Stimulated activated CD4-positive, alpha-beta T cell treated with anti-CD3 and anti-CD28 coated beads, Interleukin-12 subunit alpha, Interleukin-12 subunit beta, amount 100 ng/mL, for 48 hours (primary cell): ENCODE measurements around the gene GSK3A.
A peak's percentile ranks its signal among the peaks of the same experiment; 100 is the strongest.

ENCODE experiments used
- DNase-seq, 3 donors: peaks; one replicate each; pipeline ENCODE4 v3.0.0-alpha.2; 2020; ENCODE audit warnings: low read depth in 2 of 3, low spot score in 1 of 3

The GSK3A gene

DNA sequence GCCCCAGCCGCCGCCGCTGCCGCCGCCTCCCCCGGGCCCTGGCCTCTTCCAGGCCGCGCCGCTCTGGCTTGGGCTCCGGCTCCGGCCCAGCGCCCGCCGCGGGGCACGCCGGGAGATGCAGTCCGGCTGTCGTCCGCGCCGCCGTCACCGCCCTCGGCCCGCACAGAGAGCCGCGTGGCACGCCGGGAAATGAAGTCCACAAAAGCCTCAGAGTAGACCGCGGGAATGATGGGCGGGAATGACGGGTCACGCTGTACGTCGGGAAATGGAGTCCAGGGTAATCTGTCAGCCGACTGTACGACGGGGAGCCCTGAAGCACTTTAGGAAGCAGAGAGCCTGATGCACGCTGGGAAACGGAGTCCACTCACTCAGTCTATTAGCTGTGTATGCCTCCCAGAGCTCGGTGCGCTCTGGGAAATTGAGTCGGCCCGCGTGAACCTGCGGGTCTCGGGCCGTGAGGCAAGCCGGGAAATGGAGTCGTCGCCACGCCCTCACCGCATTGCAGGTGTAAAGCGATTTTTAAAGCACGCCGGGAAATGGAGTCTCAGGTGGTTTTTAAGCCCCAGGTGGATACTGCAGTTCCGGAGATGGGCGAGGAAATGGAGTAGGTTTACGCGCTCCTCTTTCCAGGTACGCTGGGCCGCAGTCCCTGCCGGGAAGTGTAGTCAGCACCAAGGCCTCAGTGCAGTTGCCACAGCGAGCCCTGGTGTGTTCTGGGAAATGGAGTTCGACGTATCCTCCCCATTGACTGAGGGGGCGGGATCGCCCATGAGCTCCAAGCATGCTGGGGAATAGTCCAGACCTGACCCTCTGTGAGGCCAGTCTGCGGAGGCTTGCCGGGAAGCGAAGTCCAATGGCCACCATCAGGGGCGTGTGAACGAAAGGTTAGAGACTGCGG, at the start of gene GSK3A:
GSK3A (minus strand) TSS at position 91 of the 898 bp plus-strand sequence. CDS start 137 bp downstream, outside the sequence.
- DNase-seq: peak; percentile 87 to 93 (median 93)

DNA sequence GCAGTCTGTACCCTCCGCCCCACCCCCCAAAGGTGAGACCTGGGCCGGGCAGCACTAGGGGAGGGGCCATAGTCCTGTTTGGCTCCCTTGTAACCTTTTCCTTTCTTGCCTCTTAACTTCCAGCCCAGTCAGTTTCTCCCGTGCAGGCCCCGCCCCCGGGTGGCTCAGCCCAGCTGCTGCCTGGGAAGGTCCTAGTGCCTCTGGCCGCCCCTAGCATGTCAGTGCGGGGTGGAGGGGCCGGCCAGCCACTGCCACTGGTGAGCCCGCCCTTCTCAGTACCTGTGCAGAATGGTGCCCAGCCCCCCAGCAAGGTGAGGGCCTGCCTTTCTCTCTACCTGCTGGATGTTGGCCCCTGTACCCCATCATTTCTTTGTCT, 49.0 kb upstream of the GSK3A start:
- no peak for DNase-seq

DNA sequence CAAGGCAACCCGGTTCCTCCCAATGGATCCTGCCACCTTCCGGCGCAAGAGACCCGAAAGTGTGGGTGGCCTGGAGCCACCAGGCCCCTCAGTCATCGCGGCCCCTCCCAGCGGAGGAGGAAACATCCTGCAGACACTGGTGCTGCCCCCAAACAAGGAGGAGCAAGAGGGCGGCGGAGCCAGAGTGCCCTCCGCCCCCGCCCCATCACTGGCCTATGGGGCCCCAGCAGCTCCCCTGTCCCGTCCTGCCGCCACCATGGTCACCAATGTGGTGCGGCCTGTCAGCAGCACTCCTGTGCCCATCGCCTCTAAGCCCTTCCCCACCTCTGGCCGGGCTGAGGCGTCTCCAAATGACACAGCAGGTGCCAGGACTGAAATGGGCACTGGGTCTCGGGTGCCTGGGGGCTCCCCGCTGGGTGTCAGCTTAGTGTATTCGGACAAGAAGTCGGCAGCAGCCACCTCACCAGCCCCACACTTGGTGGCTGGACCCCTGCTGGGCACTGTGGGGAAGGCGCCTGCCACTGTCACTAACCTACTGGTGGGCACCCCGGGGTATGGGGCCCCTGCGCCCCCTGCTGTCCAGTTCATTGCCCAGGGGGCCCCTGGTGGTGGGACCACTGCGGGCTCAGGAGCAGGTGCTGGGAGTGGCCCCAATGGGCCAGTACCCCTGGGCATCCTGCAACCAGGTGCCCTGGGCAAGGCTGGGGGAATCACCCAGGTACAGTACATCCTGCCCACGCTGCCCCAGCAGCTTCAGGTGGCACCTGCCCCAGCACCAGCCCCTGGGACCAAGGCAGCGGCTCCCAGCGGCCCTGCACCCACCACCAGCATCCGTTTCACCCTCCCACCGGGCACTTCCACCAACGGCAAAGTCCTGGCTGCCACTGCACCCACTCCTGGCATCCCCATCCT, 48.4 kb upstream of the GSK3A start:
- DNase-seq: no peak

DNA sequence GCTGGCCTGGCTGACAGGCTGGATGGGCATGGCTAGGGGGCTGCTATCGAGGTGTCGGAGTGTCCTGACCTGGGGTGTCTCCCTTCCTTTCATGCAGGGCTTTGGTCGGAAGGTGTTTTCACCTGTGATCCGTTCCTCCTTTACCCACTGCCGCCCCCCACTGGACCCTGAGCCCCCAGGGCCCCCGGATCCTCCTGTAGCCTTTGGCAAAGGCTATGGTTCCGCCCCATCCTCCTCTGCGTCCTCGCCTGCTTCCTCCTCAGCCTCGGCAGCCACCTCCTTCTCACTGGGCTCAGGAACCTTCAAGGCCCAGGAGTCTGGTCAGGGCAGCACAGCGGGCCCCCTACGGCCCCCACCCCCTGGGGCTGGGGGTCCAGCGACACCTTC, 47.7 kb upstream of the GSK3A start:
- DNase-seq: no peak

DNA sequence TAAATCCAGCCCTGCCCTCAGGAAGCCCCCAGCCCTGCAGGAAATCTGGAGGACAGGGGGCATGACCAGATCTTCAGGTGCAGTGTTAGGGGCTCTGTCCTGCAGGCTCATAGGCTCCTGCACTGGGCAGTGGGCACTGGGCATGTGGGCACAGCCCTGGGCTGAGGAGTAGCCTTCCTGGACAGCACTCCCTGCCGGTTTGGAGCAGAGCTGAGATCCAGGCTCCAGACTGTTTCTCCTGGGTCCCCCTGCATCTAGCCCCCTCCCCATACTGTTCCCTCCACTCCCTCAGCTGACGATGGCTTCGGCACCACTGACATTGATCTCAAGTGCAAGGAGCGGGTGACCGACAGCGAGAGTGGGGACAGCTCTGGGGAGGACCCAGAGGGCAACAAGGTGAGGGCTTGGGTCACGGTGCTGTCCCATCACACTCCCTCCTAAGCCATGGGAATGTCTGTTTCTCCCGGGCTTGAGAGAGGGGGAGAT, 47.2 kb upstream of the GSK3A start:
- DNase-seq: no peak

DNA sequence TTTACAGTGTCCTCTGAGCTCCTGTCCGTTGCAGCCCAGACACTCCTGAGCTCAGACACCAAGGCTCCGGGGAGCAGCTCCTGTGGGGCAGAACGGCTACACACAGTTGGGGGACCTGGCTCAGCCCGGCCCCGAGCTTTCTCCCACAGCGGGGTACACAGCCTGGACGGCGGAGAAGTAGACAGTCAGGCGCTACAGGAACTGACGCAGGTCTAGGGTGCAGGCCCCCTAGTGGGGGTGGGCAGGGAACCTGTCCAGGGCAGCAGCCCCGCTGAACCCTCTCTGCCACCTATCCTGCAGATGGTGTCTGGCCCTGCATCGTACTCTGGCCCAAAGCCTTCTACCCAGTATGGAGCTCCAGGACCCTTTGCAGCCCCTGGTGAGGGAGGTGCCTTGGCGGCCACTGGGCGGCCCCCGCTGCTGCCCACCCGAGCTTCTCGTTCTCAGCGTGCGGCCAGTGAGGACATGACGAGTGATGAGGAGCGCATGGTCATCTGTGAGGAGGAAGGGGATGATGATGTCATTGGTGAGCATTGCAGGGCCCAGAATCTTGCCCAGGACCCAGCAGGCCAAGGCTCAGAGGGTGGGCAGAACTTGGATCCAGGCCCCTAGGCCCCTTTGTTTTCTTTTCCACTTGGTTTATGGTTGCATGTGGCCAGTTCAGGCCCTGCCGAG, 46.6 kb upstream of the GSK3A start:
- DNase-seq: no peak

DNA sequence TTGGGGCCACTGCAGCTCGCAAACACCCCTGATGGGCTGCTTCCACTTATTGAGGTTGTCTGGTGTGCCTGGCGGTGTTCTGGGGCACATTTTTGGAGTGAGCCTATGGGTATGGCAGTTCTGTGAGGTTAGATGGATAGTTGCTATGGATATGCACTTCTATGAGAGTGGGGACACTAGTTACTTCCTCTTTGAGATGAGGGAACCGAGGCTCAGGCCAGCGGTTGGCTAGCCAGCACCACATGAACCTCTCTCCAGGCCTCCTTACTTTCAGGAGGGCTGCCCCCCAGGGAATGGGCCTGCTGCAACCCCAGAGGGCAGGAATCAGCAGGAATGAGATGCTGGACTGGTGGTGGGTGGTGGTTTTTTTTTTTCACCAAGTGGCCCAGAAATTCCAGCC, 46.0 kb upstream of the GSK3A start:
- DNase-seq: no peak

DNA sequence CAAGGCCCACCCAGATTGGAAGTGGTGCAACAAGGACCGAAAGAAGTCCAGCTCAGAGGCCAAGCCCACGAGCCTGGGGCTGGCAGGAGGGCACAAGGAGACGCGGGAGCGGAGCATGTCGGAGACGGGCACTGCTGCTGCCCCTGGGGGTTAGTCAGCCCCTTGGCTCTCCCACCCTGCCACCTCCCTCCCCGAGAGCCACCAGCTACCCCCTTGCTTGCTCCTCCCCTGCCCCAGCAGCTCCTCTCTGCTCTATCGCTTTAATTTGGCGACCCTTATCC, 45.4 kb upstream of the GSK3A start:
- no peak for DNase-seq

DNA sequence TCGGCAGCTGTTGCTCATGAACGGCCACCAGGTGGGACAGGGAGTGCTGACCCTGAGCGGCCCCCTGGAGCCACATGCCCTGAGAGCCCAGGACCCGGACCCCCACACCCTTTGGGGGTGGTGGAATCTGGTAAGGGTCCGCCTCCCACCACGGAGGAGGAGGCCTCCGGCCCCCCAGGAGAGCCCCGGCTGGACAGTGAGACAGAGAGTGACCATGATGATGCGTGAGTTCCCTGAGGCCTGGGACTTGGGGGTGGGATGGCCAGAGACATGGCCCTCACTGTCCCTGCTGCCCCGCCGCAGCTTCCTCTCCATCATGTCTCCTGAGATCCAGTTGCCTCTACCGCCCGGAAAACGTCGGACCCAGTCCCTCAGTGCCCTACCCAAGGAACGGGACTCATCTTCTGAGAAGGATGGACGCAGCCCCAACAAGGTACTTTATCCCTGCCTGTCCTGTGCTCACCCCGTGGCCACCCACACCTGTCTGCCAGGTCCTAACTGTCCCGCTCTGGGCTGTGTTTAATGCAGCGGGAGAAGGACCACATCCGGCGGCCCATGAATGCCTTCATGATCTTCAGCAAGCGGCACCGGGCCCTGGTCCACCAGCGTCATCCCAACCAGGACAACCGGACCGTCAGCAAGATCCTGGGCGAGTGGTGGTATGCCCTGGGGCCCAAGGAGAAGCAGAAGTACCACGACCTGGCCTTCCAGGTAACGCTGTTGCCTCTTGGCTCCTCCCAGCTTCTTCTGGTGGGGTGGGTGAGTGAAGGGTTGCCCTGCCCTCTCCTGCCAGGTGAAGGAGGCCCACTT, 44.8 kb upstream of the GSK3A start:
- DNase-seq: no peak

DNA sequence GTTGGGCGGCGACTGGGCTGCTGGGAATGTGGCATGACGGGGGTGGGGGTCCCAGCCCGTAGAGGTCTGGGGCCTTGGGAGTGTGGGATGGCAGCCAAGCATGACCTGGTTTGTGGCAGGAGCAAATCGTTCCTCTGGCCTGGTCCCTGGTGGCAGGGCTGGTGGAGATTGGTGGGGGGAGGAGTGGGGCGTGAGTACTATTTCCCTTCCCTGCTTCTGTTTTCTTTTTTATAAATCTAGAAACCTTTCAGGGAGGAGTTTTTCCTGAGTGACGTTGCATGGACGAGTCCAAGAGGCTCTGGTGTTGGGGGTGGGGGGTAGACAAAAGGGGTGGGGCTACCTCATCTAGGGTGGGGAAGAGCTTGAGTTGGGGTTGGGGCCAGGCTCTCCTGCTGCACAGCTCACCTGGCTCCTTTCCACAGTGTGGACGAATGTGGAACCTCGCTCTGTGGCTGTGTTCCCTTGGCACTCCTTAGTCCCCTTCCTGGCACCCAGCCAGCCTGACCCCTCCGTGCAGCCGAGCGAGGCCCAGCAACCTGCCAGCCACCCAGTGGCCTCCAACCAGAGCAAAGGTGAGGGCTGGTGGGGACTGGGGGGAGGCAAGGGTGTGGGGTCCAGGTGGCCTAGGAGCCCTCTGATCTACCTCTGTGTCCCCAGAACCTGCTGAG, 44.1 kb upstream of the GSK3A start:
- DNase-seq: no peak

DNA sequence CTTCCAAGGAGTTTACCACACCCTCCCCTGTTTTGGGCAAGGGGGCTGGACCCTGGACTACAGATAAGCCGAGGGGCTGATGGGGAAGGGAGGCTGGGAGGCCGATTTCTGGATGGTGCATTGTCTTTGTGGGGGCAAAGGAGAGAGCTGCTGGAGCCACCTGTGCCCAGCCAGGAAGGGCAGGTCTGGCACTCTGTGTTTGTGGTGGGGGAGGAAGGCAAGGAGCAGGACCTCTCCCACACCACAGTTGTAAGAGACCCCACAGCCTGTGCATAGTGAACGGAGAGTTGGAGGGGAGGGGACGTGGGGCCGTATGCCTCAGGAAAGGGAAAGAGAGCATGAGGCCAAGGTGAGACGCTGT, 43.6 kb upstream of the GSK3A start:
- no peak for DNase-seq

DNA sequence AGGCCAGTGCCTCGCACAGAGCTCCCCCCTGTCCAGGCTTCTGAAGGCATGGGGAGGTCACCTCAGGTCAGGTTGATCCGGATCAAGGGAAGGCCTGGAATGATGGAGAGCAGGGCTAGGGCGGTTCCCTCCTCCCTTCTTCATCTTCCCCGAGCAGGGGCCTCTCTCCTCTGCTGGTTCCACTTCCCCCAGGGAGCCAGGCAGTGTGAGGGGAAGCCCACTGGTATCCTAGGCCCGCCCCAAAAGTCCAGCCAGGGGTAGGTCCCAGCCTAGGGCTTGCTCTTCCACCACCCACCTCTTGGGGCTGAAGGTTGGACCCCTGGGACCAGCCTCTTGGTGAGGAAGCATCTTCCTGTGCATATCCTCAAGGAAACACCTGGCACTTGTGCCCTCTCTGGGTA, 43.1 kb upstream of the GSK3A start:
- no peak for DNase-seq

DNA sequence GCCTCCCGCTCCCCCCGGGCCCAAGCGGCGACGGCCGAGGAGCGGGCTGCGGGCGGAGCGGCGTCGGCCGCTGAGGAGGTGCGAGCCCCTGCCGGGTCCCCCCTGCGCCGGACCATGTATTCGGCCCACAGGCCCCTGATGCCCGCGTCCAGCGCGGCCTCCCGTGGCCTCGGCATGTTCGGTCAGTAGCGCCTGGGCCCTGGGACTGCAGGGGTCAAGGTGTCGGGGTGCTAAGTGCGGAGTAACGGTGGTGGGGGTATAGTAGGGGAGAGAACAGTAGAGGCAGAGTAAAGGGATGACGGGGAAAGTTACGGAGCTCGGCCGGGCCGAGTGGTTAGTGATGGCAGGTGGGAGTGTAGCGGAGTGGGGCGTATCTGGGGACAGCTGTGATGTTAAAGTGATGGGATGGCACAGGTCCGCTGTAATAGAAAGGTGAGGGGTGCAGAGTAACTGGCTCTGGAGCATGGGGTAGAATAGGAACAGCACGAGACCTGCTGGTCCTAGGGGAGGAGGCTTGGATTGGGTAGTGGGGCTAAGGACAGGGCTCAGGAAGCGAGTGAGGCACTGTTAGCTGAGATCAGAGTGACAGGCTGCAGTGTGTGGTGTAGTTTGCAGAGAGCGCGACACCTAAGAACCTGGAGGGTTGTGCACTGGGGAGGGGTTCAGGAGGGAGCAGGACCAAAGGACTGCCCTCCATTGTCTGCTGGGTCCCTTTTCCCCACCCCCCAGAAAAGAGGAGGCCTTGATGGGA, 42.4 kb upstream of the GSK3A start:
- DNase-seq: no peak

DNA sequence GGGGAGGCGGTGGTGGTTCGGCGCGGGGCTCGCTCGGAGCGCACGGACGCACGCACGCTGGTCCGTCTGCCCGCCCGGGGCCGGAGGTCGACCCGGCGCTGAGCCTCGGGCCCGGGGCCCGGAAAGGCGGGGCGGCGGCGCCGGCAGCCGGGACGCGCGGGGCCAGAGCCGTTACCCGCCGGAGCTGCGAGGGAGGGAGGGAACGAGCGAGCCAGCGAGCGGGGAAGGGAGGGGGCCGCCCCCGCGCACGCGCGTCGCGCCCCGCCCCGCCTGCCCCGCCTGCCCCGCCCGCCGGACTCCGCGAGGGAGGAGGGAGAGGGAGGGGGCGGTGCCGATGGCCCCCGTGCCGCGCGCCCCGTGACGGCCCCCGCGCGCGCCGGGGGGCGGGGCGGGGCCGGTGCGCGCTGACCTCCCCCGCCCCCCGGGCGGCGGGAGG, 41.7 kb upstream of the GSK3A start:
- DNase-seq: peak; percentile 40 to 73 (median 69)

DNA sequence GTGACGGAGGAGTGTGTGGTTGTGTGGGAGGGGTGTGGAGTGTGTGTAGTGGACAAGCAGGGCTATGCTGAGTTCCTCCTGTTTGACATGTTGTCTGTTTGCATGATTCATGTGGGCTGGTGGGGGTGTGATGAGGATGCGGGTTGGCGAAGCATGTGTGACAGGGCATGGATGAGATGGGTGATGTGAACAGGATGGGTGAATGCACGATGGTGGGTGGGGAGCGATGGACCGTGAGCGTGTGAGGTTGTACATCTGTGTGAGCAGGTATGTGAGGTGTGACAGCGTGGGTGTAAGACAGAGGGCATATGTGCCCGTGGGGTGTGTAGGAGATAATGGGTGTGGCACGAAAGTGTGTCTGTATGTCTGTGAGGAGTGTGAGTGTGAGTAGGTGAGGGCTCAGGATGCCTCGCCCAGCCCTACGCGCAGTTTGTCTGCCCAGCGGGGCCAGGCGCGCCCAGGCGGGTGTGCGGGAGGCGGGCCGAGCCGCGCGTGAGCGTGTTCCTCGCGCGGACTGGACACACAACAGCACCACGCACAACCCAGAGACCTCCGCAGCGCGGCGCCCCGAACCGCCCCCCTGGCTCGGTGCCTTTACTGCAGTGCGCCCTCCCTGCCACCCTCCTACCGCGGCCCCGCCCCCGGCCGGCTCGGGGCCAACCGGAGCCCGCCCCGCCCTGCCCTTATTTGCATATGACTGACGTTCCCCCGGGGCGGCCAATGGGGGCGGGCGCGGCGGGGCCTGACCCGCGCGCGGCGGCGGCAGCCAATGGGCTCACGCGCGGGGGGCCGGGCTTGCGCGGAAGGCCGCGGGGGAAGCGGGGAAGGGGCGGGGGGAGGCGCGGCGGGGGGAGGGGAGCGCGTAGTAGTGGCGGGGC, 41.0 kb upstream of the GSK3A start:
- peak; percentile 89 to 93 (median 89) for DNase-seq

DNA sequence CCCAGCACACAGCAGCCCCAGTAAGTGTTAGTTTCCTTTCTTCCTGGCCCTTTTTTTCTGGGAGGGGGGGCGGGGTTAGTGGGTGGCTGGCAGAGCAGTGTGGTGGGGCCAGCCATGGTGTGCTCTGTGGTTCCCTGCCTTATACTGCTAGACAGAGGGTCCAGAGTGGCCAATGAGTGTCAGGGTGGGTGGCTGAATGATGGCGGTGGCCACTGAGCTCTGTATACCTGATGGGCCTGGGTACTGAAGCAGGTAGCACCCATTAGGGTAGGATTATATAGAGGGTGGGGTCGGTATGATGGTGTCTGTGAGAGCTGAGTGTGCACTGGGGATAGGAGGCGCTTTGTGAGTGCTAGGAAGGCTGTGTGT, 40.4 kb upstream of the GSK3A start:
- DNase-seq: no peak

DNA sequence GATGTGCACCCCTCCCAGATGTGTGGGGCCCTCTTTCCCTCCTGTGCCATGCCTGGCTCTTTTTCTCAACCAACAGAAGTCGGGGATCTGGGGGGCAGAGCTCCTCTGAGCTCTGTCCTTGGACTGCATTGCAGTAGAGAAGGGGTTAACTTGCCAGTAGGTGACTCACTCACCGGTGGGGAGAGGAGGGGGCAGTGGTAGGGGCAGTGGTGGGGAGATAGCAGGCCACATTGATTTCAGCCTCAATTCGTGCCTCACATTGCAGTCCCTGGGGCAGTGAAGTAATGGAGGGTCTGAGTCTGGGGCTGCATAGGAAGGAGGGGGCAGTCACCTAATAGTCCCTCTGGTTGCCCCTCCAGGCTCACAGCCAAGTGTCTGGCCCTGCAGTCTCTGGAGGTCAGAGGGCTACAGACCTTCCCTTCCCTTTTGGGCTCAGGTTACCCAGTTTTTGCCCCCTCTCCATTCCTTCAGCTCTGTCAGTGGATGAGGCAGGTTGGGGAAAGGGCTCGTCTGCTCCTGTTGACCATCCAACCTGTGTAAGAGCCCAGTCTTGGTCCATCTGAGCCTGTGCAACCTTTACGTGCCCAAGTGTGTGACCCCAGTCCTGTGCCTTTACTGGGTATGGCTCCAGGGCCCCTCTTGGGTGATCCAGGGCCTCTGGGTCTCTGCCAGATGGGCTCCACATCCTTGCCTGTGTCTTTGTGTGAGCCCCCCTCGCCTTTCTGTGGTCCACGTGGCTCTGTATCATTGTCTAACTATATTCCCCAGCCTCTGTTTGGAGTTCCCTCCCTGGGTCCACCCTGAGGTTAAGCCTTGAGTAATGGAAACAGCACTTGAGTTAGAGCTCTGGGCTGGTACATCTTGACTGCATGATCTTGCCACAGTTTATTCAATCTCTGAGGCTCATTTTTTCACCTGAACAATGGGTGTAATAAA, 39.7 kb upstream of the GSK3A start:
- no peak for DNase-seq
